Fibroblast of mammary gland (primary cell): ENCODE data around the gene RASGRF2.

Source experiments
- DNase-seq: peaks from one replicate; pipeline ENCODE4 v3.0.0-alpha.2; 2010; ENCODE audit warnings: low read depth
- H3K4me3 ChIP-seq: 2 replicates; pipeline ENCODE4 v1.5.1; 2011; ENCODE audit warnings: low read depth, mild to moderate bottlenecking, low read length, moderate library complexity; ENCODE audit not compliant: control insufficient read depth
- CTCF ChIP-seq: conservative IDR thresholded peaks from 2 replicates; pipeline ENCODE4 v1.5.1; 2011; ENCODE audit warnings: low read depth, low read length, inconsistent platforms; ENCODE audit not compliant: control insufficient read depth, insufficient read depth

Gene RASGRF2

GRCh38 chr5:81077105-81077504 is 116.9 kb downstream of the RASGRF2 start:
- H3K4me3 ChIP-seq: no peak overlapping the region
- DNase-seq: no peak
- TF ChIP-seq CTCF: no peak

GRCh38 chr5:81078930-81079329 is 118.8 kb downstream of the RASGRF2 start:
- no peak for TF ChIP-seq CTCF
- H3K4me3 ChIP-seq: no peak overlapping the region
- DNase-seq: no peak

- no peak for TF ChIP-seq CTCF
- no peak for DNase-seq
- no peak overlapping the region for H3K4me3 ChIP-seq
Measured at GRCh38 chr5:81080809-81081460, 120.8 kb downstream of the RASGRF2 start.

- TF ChIP-seq CTCF: no peak
- no peak overlapping the region for H3K4me3 ChIP-seq
- DNase-seq: peak; percentile 1
Measured at GRCh38 chr5:81081461-81081835, 121.3 kb downstream of the RASGRF2 start.

DNA sequence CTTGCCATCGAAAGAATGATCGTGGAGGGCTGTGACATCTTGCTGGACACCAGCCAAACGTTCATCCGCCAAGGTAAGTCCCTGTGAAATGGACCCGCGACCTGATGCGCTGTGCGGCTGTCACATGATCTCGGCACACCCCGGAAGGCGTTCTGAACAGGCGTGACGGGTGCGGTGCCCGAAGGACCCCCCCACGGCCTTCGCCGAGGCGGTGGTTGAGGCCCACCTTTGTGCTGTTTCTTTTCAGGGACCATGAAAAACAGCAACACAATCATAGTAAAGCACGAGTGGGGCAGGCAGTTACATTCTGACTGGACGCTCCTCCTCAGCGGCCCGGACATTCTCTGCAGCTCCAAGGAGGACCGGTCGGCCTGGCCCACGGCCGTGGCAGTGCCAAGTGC is 126.7 kb downstream of the RASGRF2 start:
- no peak for TF ChIP-seq CTCF
- H3K4me3 ChIP-seq: no peak overlapping the region
- DNase-seq: no peak

- no peak overlapping the region for H3K4me3 ChIP-seq
- no peak for DNase-seq
- TF ChIP-seq CTCF: no peak
Measured at GRCh38 chr5:81091199-81091598, 131.0 kb downstream of the RASGRF2 start.
